Measurements from ENCODE around the gene MYO1C. TPM values are rescaled to one million over a fixed set of nuclear protein-coding genes. Genes with fewer than 3 reads are reported as not detected.

Gene MYO1C
- total RNA-seq, 1 donor: 250 TPM

DNA sequence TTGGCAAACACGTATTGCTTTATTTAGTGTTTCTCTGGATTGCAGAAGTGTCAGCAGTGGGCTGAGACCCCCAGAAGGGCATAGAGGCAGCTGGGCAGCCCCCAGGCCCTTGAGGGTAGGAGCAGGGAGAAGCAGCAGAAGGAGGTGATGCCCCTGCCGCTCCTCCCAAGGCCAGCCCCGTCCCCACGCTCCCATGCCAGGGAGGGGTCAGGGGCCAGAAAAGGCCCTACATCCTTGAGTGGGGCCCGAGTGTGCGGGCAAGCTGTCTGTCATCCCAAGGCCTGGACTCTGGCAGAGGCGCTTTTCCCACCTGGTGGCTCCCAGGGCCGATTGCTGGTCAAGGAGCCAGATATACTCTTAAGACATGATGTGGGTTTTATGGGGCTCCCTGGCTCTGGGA, 28.3 kb downstream of the MYO1C start:
- H2AFZ ChIP-seq (ENCODE audit: low read length): no peak overlapping the region
- H3K27me3 ChIP-seq (ENCODE audit: insufficient read depth, low read length): no peaks in the 10 kb centered on the region
- DNase-seq (ENCODE audit: insufficient read length, low spot score, missing footprints): peak; percentile 71
- peaks cover 13% of the 10 kb centered on the region for H4K20me1 ChIP-seq (ENCODE audit: insufficient read depth, low read length)
- peaks cover 23% of the 10 kb centered on the region for H3K4me1 ChIP-seq (ENCODE audit: insufficient read depth, low read length)
- no peak overlapping the region for H3K27ac ChIP-seq (ENCODE audit: low read depth, low read length)
- H3K36me3 ChIP-seq (ENCODE audit: insufficient read depth, low read length): peaks cover 50% of the 10 kb centered on the region
- TF ChIP-seq, protein P1, sequence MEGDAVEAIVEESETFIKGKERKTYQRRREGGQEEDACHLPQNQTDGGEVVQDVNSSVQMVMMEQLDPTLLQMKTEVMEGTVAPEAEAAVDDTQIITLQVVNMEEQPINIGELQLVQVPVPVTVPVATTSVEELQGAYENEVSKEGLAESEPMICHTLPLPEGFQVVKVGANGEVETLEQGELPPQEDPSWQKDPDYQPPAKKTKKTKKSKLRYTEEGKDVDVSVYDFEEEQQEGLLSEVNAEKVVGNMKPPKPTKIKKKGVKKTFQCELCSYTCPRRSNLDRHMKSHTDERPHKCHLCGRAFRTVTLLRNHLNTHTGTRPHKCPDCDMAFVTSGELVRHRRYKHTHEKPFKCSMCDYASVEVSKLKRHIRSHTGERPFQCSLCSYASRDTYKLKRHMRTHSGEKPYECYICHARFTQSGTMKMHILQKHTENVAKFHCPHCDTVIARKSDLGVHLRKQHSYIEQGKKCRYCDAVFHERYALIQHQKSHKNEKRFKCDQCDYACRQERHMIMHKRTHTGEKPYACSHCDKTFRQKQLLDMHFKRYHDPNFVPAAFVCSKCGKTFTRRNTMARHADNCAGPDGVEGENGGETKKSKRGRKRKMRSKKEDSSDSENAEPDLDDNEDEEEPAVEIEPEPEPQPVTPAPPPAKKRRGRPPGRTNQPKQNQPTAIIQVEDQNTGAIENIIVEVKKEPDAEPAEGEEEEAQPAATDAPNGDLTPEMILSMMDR (IDR thresholded peaks at IDR 0.05; ENCODE audit: extremely low read depth, low read depth, low read length): no peak
- no peak overlapping the region for H3K4me2 ChIP-seq (ENCODE audit: insufficient read depth, low read length)
- no peaks in the 10 kb centered on the region for H3K79me2 ChIP-seq (ENCODE audit: insufficient read depth, low read length)
- no peak overlapping the region for H3K4me3 ChIP-seq (ENCODE audit: insufficient read depth, low read length)
- H3K9me3 ChIP-seq (ENCODE audit: low read depth, low read length): no peaks in the 10 kb centered on the region

DNA sequence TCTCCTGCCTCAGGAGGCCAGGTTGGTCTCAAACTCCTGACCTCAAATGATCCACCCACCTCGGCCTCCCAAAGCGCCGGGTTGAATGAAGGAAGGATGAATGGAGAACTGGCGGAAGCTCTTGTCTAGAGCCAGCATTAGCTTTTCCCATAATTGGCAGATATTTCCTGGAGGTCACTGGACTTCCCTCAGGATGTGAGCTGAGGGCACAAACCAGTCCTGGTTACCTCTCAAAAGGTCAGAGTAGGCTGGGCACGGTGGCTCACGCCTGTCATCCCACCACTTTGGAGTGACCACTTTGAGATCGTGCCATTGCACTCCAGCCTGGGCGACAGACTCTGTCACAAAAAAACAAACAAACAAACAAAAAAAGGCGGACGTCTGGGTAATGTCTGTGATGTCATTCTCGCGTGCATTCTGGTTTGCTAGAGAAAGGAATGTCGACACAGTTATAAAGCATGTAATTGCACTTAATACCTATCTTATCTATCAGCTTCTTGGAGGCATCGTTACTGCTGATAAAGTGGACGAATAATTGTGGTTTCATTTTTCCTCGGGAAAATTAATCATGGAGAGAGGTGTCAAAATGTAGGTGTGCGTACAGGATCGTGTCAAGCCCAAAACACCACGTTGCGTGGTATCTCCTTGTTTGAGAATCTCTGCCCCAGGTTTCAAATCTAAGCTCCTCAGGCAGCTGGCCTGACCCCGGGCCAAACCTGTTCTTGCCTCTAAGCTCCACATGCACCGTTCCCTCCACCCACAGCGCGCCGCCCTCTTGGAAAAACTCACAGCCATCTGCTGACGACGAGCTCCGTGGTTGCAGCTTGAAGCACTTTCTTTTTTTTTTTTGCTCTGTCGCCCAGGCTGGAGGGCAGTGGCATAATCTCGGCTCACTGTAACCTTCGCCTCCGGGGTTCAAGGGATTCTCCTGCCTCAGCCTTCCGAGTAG, 30.0 kb downstream of the MYO1C start:
- no peak overlapping the region for H3K27ac ChIP-seq (ENCODE audit: low read depth, low read length)
- peaks cover 23% of the 10 kb centered on the region for H3K4me1 ChIP-seq (ENCODE audit: insufficient read depth, low read length)
- no peak overlapping the region for H2AFZ ChIP-seq (ENCODE audit: low read length)
- no peaks in the 10 kb centered on the region for H3K9me3 ChIP-seq (ENCODE audit: low read depth, low read length)
- H3K4me2 ChIP-seq (ENCODE audit: insufficient read depth, low read length): peak overlapping the region; percentile 55
- no peaks in the 10 kb centered on the region for H3K79me2 ChIP-seq (ENCODE audit: insufficient read depth, low read length)
- no peaks in the 10 kb centered on the region for H3K27me3 ChIP-seq (ENCODE audit: insufficient read depth, low read length)
- peaks cover 2% of the 10 kb centered on the region for H4K20me1 ChIP-seq (ENCODE audit: insufficient read depth, low read length)
- peaks cover 35% of the 10 kb centered on the region for H3K36me3 ChIP-seq (ENCODE audit: insufficient read depth, low read length)
- no peak overlapping the region for H3K4me3 ChIP-seq (ENCODE audit: insufficient read depth, low read length)
- TF ChIP-seq, protein P1 (IDR thresholded peaks at IDR 0.05; ENCODE audit: extremely low read depth, low read depth, low read length): no peak
- peak; percentile 68 for DNase-seq (ENCODE audit: insufficient read length, low spot score, missing footprints)

GRCh38 chr17:1461198-1461944, 31.1 kb downstream of the MYO1C start:
- Histone ChIP-seq H3K4me2 (ENCODE audit: insufficient read depth, low read length) (no peak overlapping the region), H3K4me1 (ENCODE audit: insufficient read depth, low read length) (peaks cover 25% of the 10 kb centered on the region), H3K79me2 (ENCODE audit: insufficient read depth, low read length) (no peaks in the 10 kb centered on the region), H3K27me3 (ENCODE audit: insufficient read depth, low read length) (no peaks in the 10 kb centered on the region), H2AFZ (ENCODE audit: low read length) (no peak overlapping the region), H3K4me3 (ENCODE audit: insufficient read depth, low read length) (no peak overlapping the region), H4K20me1 (ENCODE audit: insufficient read depth, low read length) (no peaks in the 10 kb centered on the region), H3K36me3 (ENCODE audit: insufficient read depth, low read length) (peaks cover 27% of the 10 kb centered on the region), H3K27ac (ENCODE audit: low read depth, low read length) (no peak overlapping the region), H3K9me3 (ENCODE audit: low read depth, low read length) (no peaks in the 10 kb centered on the region)
- TF ChIP-seq, protein P1 (IDR thresholded peaks at IDR 0.05; ENCODE audit: extremely low read depth, low read depth, low read length): no peak
- no peak for DNase-seq (ENCODE audit: insufficient read length, low spot score, missing footprints)

DNA sequence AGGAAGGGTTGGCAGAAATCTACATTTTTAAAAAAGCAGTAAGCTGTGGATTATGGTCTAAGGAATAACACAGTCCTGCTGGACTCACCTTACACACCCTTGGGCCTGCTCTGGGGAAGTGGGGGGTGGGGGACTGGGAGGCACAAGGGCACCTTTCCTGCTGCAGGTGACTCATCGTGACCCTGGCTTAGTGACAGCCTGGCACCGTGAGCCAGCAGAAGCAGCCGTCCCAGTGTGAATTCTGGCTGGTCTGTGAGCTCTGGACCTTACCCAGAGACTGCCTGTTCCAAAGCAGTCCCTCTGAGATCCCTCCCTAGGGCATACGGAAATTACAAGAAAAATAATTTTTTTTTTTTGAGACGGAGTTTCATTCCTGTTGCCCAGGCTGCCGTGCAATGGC, 32.3 kb downstream of the MYO1C start:
- Histone ChIP-seq H3K9me3 (ENCODE audit: low read depth, low read length) (no peaks in the 10 kb centered on the region), H3K36me3 (ENCODE audit: insufficient read depth, low read length) (peaks cover 18% of the 10 kb centered on the region), H3K4me1 (ENCODE audit: insufficient read depth, low read length) (peaks cover 25% of the 10 kb centered on the region), H2AFZ (ENCODE audit: low read length) (no peak overlapping the region), H4K20me1 (ENCODE audit: insufficient read depth, low read length) (peaks cover 7% of the 10 kb centered on the region), H3K27ac (ENCODE audit: low read depth, low read length) (no peak overlapping the region), H3K27me3 (ENCODE audit: insufficient read depth, low read length) (no peaks in the 10 kb centered on the region), H3K79me2 (ENCODE audit: insufficient read depth, low read length) (peaks cover 7% of the 10 kb centered on the region), H3K4me2 (ENCODE audit: insufficient read depth, low read length) (peak overlapping the region; percentile 38), H3K4me3 (ENCODE audit: insufficient read depth, low read length) (no peak overlapping the region)
- TF ChIP-seq, protein P1 (IDR thresholded peaks at IDR 0.05; ENCODE audit: extremely low read depth, low read depth, low read length): no peak
- DNase-seq (ENCODE audit: insufficient read length, low spot score, missing footprints): peak; percentile 91
